ENCODE results near the gene PRXL2C. TPM values are rescaled to one million over a fixed set of nuclear protein-coding genes. Genes with fewer than 3 reads are reported as not detected.
A peak's percentile ranks its signal among the peaks of the same experiment; 100 is the strongest.
"Not testable (repeated sequence)": the region's sequence is repeated elsewhere in the genome, so short reads cannot be mapped to it uniquely, and the experiment has no call there.

Gene PRXL2C, protein sequence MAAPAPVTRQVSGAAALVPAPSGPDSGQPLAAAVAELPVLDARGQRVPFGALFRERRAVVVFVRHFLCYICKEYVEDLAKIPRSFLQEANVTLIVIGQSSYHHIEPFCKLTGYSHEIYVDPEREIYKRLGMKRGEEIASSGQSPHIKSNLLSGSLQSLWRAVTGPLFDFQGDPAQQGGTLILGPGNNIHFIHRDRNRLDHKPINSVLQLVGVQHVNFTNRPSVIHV
- total RNA-seq (10 to 100 TPM; 18.4 to 59.0 (median 24.1) TPM), polyA plus RNA-seq (10 to 100 TPM; 10.5 to 10.7 TPM)
- long read RNA-seq, donor 1, transcript PRXL2C-201 (6 exons, 2,863 nt) = major isoform, 8 of 19 reads
- long read RNA-seq, donor 1, partial matches to known transcripts = 2 of 19 reads
- long read RNA-seq, donor 1, other reads (novel, unspliced or antisense) = 8 of 19 reads
- long read RNA-seq, donor 2, transcript PRXL2C-201 (6 exons, 2,863 nt) = major isoform, 8 of 12 reads
- long read RNA-seq, donor 2, partial matches to known transcripts = 0 of 12 reads
- long read RNA-seq, donor 2, other reads (novel, unspliced or antisense) = 3 of 12 reads
- long read RNA-seq, donor 3, partial matches to known transcripts = 1 of 21 reads
- long read RNA-seq, donor 3, other reads (novel, unspliced or antisense) = 14 of 21 reads

GRCh38 chr9:96655198-96655851 lies at the start of gene PRXL2C:
Gene PRXL2C (minus strand): TSS chr9:96655317. CDS start chr9:96655281, 36 bp downstream.
- no peak for TF ChIP-seq CTCF (IDR thresholded peaks at IDR 0.05)

DNA sequence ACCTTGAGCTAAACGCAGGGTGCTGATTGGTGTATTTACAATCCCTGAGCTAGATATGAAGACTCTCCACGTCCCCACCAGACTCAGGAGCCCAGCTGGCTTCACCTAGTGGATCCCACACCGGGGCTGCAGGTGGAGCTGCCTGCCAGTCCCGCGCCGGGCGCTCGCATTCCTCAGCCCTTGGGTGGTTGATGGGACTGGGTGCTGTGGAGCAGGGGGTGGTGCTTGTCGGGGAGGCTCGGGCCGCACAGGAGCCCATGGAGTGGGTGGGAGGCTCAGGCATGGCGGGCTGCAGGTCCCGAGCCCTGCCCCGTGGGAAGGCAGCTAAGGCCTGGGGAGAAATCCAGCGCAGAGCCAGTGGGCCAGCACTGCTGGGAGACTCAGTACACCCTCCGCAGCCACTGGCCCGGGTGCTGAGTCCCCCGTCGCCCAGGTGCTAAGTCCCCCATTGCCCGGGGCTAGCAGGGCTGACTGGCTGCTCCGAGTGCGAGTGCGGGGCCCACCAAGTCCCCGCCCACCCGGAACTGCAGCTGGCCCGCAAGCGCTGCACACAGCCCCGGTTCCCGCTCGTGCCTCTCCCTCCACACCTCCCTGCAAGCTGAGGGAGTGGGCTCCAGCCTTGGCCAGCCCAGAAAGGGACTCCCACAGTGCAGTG lies 45.7 kb upstream of the PRXL2C start:
- H3K9me3 ChIP-seq = peaks cover 0 to 73% (median 20%) of the 10 kb centered on the region in 11 donors
- H3K27ac ChIP-seq; H3K27me3 ChIP-seq; DNase-seq; H3K36me3 ChIP-seq; intact Hi-C loops (cut with DNase I); H3K4me1 ChIP-seq; ATAC-seq; H3K4me3 ChIP-seq: not testable (repeated sequence)
- WGBS, 2 donors = 90 to 94% methylated on average over 26 to 30 of the region's 30 CpGs

More at GRCh38 chr9:96655198-96655851, at the start of gene PRXL2C:
- intact Hi-C loops (cut with DNase I) = loop anchor here in 7 of 10 donors (2.0 to 10.0 kb wide), 9 partner anchors 37 to 313 kb away; partner anchors contain the start of genes HABP4 (in 3 of the 7), ZNF367 (in 2 of the 7) and CDC14B (in 1 of the 7)
- peak; percentile 89 to 90 for DNase-seq
- peak; percentile 76 to 85 (median 80) for ATAC-seq
- H3K36me3 ChIP-seq = peaks cover 0 to 35% (median 7%) of the 10 kb centered on the region in 9 donors
- WGBS, 2 donors = 5% methylated on average over 43 to 57 of the region's 57 CpGs
- no peaks in the 10 kb centered on the region for H3K9me3 ChIP-seq
- peaks cover 0 to 41% (median 24%) of the 10 kb centered on the region in 9 donors for H3K4me1 ChIP-seq
- peak within 1 kb of the TSS; percentile 53 to 74 (median 66) for H3K4me3 ChIP-seq
- peak within 1 kb of the TSS; percentile 95 to 100 (median 99) for H3K27ac ChIP-seq
- no peaks in the 10 kb centered on the region for H3K27me3 ChIP-seq

DNA sequence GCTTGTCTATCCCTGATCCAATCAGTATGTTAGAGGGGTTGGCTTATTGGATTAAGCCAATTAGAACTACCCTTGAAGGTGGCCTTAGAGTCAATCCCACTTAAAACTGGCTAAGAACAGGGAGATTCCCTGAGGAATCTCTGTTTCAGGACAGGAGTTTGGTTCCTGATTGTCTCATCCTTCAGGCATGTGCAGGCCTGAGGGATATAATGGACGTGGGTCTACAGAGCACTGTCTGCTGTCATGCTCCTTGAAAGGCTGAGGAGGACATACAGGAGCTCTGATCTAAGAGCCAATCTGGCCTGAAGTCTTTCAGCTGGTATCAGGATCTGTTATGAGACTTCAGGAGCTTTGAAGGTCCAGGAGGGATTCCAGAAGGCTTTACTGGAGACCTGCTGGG lies 36.2 kb upstream of the PRXL2C start:
- no peaks in the 10 kb centered on the region for H3K27me3 ChIP-seq
- WGBS, 2 donors = 71 to 73% methylated on average over 1 of the region's 1 CpG
- H3K27ac ChIP-seq = no peak overlapping the region
- H3K36me3 ChIP-seq = no peaks in the 10 kb centered on the region
- no peak overlapping the region for H3K4me3 ChIP-seq
- peaks cover 0 to 11% (median 1%) of the 10 kb centered on the region in 9 donors for H3K4me1 ChIP-seq
- no peak for ATAC-seq
- H3K9me3 ChIP-seq = peaks cover 0 to 51% (median 7%) of the 10 kb centered on the region in 11 donors
- TF ChIP-seq CTCF (IDR thresholded peaks at IDR 0.05) = no peak
- DNase-seq = no peak
- intact Hi-C loops (cut with DNase I) = no loop called here

GRCh38 chr9:96688745-96689464 lies 33.8 kb upstream of the PRXL2C start:
- intact Hi-C loops (cut with DNase I) = no loop called here
- H3K36me3 ChIP-seq = no peaks in the 10 kb centered on the region
- H3K27ac ChIP-seq = no peak overlapping the region
- H3K4me1 ChIP-seq = peaks cover 0 to 14% (median 4%) of the 10 kb centered on the region in 9 donors
- ATAC-seq = no peak
- no peak for DNase-seq
- H3K4me3 ChIP-seq = no peak overlapping the region
- peaks cover 0 to 27% (median 7%) of the 10 kb centered on the region in 11 donors for H3K9me3 ChIP-seq
- no peaks in the 10 kb centered on the region for H3K27me3 ChIP-seq
- 73 to 74% methylated on average over 8 of the region's 8 CpGs for WGBS, 2 donors
- no peak for TF ChIP-seq CTCF (IDR thresholded peaks at IDR 0.05)

All from heart right ventricle (tissue), 16 donors.